ENCODE results near the gene SRGAP3. TPM values are rescaled to one million over a fixed set of nuclear protein-coding genes. Genes with fewer than 3 reads are reported as not detected.

SRGAP3 gene
- total RNA-seq, 1 donor from 2014 or later = 3.9 TPM

- FAIRE-seq = no peak
- H3K27ac ChIP-seq (ENCODE audit: low read depth, low read length) = no peak overlapping the region
- no peak overlapping the region for H3K4me3 ChIP-seq (ENCODE audit: insufficient read depth, low read depth, low read length)
Measured at GRCh38 chr3:9276761-9277370, 27.4 kb upstream of the SRGAP3 start.

GRCh38 chr3:9271903-9272302 is 22.5 kb upstream of the SRGAP3 start:
- Histone ChIP-seq H3K79me2 (ENCODE audit: insufficient read depth, low read length) (no peaks in the 10 kb centered on the region), H4K20me1 (ENCODE audit: insufficient read depth, low read length) (no peaks in the 10 kb centered on the region), H3K9ac (ENCODE audit: low read length) (no peak overlapping the region), H2AFZ (ENCODE audit: low read depth, low read length) (no peak overlapping the region), H3K27me3 (ENCODE audit: insufficient read depth, low read length) (peaks cover 2% of the 10 kb centered on the region), H3K9me3 (ENCODE audit: insufficient read depth, low read depth, low read length) (peaks cover 5% of the 10 kb centered on the region), H3K4me2 (ENCODE audit: low read length) (no peak overlapping the region), H3K4me3 (ENCODE audit: insufficient read depth, low read depth, low read length) (no peak overlapping the region), H3K27ac (ENCODE audit: low read depth, low read length) (no peak overlapping the region), H3K4me1 (ENCODE audit: insufficient read depth, low read length) (no peaks in the 10 kb centered on the region), H3K36me3 (ENCODE audit: insufficient read depth, low read length) (no peaks in the 10 kb centered on the region)
- no peak for FAIRE-seq
- no peak overlapping the region for H3K27ac Mint-ChIP-seq (ENCODE audit: unreplicated experiment)
- no peaks in the 10 kb centered on the region for H3K4me1 Mint-ChIP-seq (ENCODE audit: low read depth, unreplicated experiment)
- peaks cover 1% of the 10 kb centered on the region for H3K9me3 Mint-ChIP-seq (ENCODE audit: unreplicated experiment)
- no peak for DNase-seq (ENCODE audit: low read depth)
- TF ChIP-seq CTCF (IDR thresholded peaks at IDR 0.05; ENCODE audit: insufficient read depth, low read depth, low read length) = no peak
- no peak for TF ChIP-seq EZH2 (IDR thresholded peaks at IDR 0.05; ENCODE audit: insufficient read depth, low read length)
- H3K27me3 Mint-ChIP-seq (ENCODE audit: low read depth, unreplicated experiment) = peaks cover 14% of the 10 kb centered on the region
- H3K36me3 Mint-ChIP-seq (ENCODE audit: low read depth, unreplicated experiment) = no peaks in the 10 kb centered on the region
- H3K4me3 Mint-ChIP-seq (ENCODE audit: unreplicated experiment) = no peak overlapping the region

More at GRCh38 chr3:9276761-9277370, 27.4 kb upstream of the SRGAP3 start:
- H3K36me3 Mint-ChIP-seq (ENCODE audit: low read depth, unreplicated experiment) = no peaks in the 10 kb centered on the region
- no peak overlapping the region for H3K4me3 Mint-ChIP-seq (ENCODE audit: unreplicated experiment)
- peaks cover 16% of the 10 kb centered on the region for H3K4me1 ChIP-seq (ENCODE audit: insufficient read depth, low read length)
- H3K9me3 Mint-ChIP-seq (ENCODE audit: unreplicated experiment) = peaks cover 1% of the 10 kb centered on the region
- no peak for DNase-seq (ENCODE audit: low read depth)
- H4K20me1 ChIP-seq (ENCODE audit: insufficient read depth, low read length) = no peaks in the 10 kb centered on the region
- no peaks in the 10 kb centered on the region for H3K79me2 ChIP-seq (ENCODE audit: insufficient read depth, low read length)
- no peak overlapping the region for H3K9ac ChIP-seq (ENCODE audit: low read length)
- H3K27me3 ChIP-seq (ENCODE audit: insufficient read depth, low read length) = no peaks in the 10 kb centered on the region
- no peak overlapping the region for H3K4me2 ChIP-seq (ENCODE audit: low read length)
- no peak overlapping the region for H2AFZ ChIP-seq (ENCODE audit: low read depth, low read length)
- peaks cover 5% of the 10 kb centered on the region for H3K9me3 ChIP-seq (ENCODE audit: insufficient read depth, low read depth, low read length)
- peaks cover 7% of the 10 kb centered on the region for H3K4me1 Mint-ChIP-seq (ENCODE audit: low read depth, unreplicated experiment)
- H3K27ac Mint-ChIP-seq (ENCODE audit: unreplicated experiment) = no peak overlapping the region
- TF ChIP-seq EZH2 (IDR thresholded peaks at IDR 0.05; ENCODE audit: insufficient read depth, low read length) (no peak), CTCF (IDR thresholded peaks at IDR 0.05; ENCODE audit: insufficient read depth, low read depth, low read length) (no peak)
- H3K36me3 ChIP-seq (ENCODE audit: insufficient read depth, low read length) = no peaks in the 10 kb centered on the region
- H3K27me3 Mint-ChIP-seq (ENCODE audit: low read depth, unreplicated experiment) = peaks cover 3% of the 10 kb centered on the region

DNA sequence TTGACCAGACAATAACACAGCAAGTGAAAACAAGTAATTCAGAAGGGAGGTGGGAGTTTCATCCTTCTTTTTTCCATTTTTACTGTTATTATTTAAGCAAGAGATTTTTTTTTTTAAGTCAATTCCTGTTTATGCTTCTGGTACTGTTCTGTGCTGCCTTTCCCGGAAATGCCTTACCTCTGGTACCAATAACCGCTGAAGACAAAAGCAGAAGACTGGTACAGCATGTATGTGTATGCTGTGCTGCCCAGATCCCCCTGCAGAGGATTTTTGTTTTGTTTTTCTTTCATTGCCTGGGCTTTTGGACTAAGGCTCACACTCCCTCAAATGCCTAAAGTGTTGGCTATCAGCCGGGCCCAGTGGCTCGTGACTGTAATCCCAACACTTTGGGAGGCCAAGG is 21.3 kb upstream of the SRGAP3 start:
- H3K4me3 Mint-ChIP-seq (ENCODE audit: unreplicated experiment) = no peak overlapping the region
- peaks cover 5% of the 10 kb centered on the region for H3K9me3 ChIP-seq (ENCODE audit: insufficient read depth, low read depth, low read length)
- no peaks in the 10 kb centered on the region for H4K20me1 ChIP-seq (ENCODE audit: insufficient read depth, low read length)
- H3K79me2 ChIP-seq (ENCODE audit: insufficient read depth, low read length) = no peaks in the 10 kb centered on the region
- no peaks in the 10 kb centered on the region for H3K36me3 Mint-ChIP-seq (ENCODE audit: low read depth, unreplicated experiment)
- H3K9me3 Mint-ChIP-seq (ENCODE audit: unreplicated experiment) = peaks cover 1% of the 10 kb centered on the region
- no peak overlapping the region for H2AFZ ChIP-seq (ENCODE audit: low read depth, low read length)
- no peak overlapping the region for H3K4me2 ChIP-seq (ENCODE audit: low read length)
- no peaks in the 10 kb centered on the region for H3K4me1 ChIP-seq (ENCODE audit: insufficient read depth, low read length)
- no peak for FAIRE-seq
- H3K9ac ChIP-seq (ENCODE audit: low read length) = no peak overlapping the region
- no peaks in the 10 kb centered on the region for H3K4me1 Mint-ChIP-seq (ENCODE audit: low read depth, unreplicated experiment)
- no peak for DNase-seq (ENCODE audit: low read depth)
- H3K4me3 ChIP-seq (ENCODE audit: insufficient read depth, low read depth, low read length) = no peak overlapping the region
- H3K27me3 Mint-ChIP-seq (ENCODE audit: low read depth, unreplicated experiment) = peaks cover 14% of the 10 kb centered on the region
- TF ChIP-seq EZH2 (IDR thresholded peaks at IDR 0.05; ENCODE audit: insufficient read depth, low read length) (no peak), CTCF (IDR thresholded peaks at IDR 0.05; ENCODE audit: insufficient read depth, low read depth, low read length) (no peak)
- H3K27ac Mint-ChIP-seq (ENCODE audit: unreplicated experiment) = no peak overlapping the region
- no peak overlapping the region for H3K27ac ChIP-seq (ENCODE audit: low read depth, low read length)
- no peaks in the 10 kb centered on the region for H3K36me3 ChIP-seq (ENCODE audit: insufficient read depth, low read length)
- peaks cover 2% of the 10 kb centered on the region for H3K27me3 ChIP-seq (ENCODE audit: insufficient read depth, low read length)
